Hematopoietic multipotent progenitor cell treated with erythropoietin and hydrocortisone succinate and interleukin-3 and kit ligand, for 4 days (in vitro differentiated cells): ENCODE measurements around the gene NECAB3.
A peak's percentile ranks its signal among the peaks of the same experiment; 100 is the strongest.

Experiments
- DNase-seq: peaks from one replicate; pipeline ENCODE4 v3.0.0-alpha.2; 2015

NECAB3 gene

GRCh38 chr20:33663161-33664084 lies 10.8 kb downstream of the NECAB3 start:
- peak; percentile 93 for DNase-seq

- DNase-seq = no peak
Observed at GRCh38 chr20:33662172-33662571, 12.1 kb downstream of the NECAB3 start, which contains the start of gene C20orf144. C20orf144 (plus strand) TSS chr20:33662327; CDS start chr20:33662346, 19 bp downstream.

GRCh38 chr20:33660685-33661058 lies 13.6 kb downstream of the NECAB3 start:
- DNase-seq = no peak

GRCh38 chr20:33660035-33660684 lies 14.1 kb downstream of the NECAB3 start:
- DNase-seq = no peak

- DNase-seq = no peak
Observed at GRCh38 chr20:33659341-33660034, 14.7 kb downstream of the NECAB3 start.

- DNase-seq = no peak
Observed at GRCh38 chr20:33658929-33659328, 15.3 kb downstream of the NECAB3 start.

- no peak for DNase-seq
Observed at GRCh38 chr20:33658510-33658909, 15.7 kb downstream of the NECAB3 start.

- DNase-seq = no peak
Observed at GRCh38 chr20:33657704-33658095, 16.5 kb downstream of the NECAB3 start.

- no peak for DNase-seq
Observed at GRCh38 chr20:33656783-33657703, 17.2 kb downstream of the NECAB3 start.

GRCh38 chr20:33656010-33656782 lies 18.0 kb downstream of the NECAB3 start:
- no peak for DNase-seq

- DNase-seq = no peak
Observed at GRCh38 chr20:33655164-33655563, 19.1 kb downstream of the NECAB3 start.

GRCh38 chr20:33654680-33655161 lies 19.5 kb downstream of the NECAB3 start:
- DNase-seq = no peak

- DNase-seq = no peak
Observed at GRCh38 chr20:33653900-33654596, 20.2 kb downstream of the NECAB3 start.

GRCh38 chr20:33653218-33653899 lies 20.9 kb downstream of the NECAB3 start:
- peak; percentile 76 for DNase-seq

GRCh38 chr20:33651562-33652048 lies 22.6 kb downstream of the NECAB3 start:
- peak; percentile 80 for DNase-seq

GRCh38 chr20:33650753-33651561 lies 23.3 kb downstream of the NECAB3 start:
- DNase-seq = no peak

GRCh38 chr20:33650111-33650752 lies 24.0 kb downstream of the NECAB3 start:
- DNase-seq = no peak

GRCh38 chr20:33649201-33649681 lies 25.0 kb downstream of the NECAB3 start:
- no peak for DNase-seq
